GM23338 (cell line): ENCODE results near the gene NIT1.

Experiments used
- CREB1 ChIP-seq: fragments of 250-450 bp; sonication (Bioruptor Pico); IDR thresholded peaks from 2 replicates; pipeline ENCODE4 v1.5.0; 2020; ENCODE audit warnings: low read depth, mild to moderate bottlenecking, moderate library complexity
- CTCF ChIP-seq, 2 experiments: fragments of 200-600 bp in 1 of 2; sonication (generic) in 1 of 2; conservative IDR thresholded peaks; 2 replicates each; pipeline versions ENCODE4 v1.5.1 to v1.6.1; 2016 to 2017; ENCODE audit warnings: antibody characterized with exemption in 2 of 2, low read depth in 2 of 2, mild to moderate bottlenecking in 2 of 2, moderate library complexity in 1 of 2
- EZH2 ChIP-seq: fragments of 200-600 bp; sonication (generic); IDR thresholded peaks from one replicate; pipeline ENCODE4 v1.8.0; 2017; ENCODE audit warnings: antibody characterized with exemption, mild to moderate bottlenecking, low read depth; ENCODE audit not compliant: unreplicated experiment
- EZH2phosphoT487 ChIP-seq: fragments of 200-600 bp; sonication (generic); IDR thresholded peaks from one replicate; pipeline ENCODE4 v1.8.1; 2018; ENCODE audit warnings: antibody characterized with exemption; ENCODE audit not compliant: unreplicated experiment
- POLR2AphosphoS5 ChIP-seq: IDR thresholded peaks from 2 replicates; pipeline ENCODE4 v1.6.1; 2016; ENCODE audit warnings: antibody characterized with exemption, low read depth
- REST ChIP-seq: IDR thresholded peaks from one replicate; pipeline ENCODE4 v1.6.1; 2018; ENCODE audit warnings: antibody characterized with exemption; ENCODE audit not compliant: unreplicated experiment
- STAT1 ChIP-seq: IDR thresholded peaks from one replicate; pipeline ENCODE4 v1.6.1; 2016; ENCODE audit warnings: antibody characterized with exemption; ENCODE audit not compliant: unreplicated experiment

DNA sequence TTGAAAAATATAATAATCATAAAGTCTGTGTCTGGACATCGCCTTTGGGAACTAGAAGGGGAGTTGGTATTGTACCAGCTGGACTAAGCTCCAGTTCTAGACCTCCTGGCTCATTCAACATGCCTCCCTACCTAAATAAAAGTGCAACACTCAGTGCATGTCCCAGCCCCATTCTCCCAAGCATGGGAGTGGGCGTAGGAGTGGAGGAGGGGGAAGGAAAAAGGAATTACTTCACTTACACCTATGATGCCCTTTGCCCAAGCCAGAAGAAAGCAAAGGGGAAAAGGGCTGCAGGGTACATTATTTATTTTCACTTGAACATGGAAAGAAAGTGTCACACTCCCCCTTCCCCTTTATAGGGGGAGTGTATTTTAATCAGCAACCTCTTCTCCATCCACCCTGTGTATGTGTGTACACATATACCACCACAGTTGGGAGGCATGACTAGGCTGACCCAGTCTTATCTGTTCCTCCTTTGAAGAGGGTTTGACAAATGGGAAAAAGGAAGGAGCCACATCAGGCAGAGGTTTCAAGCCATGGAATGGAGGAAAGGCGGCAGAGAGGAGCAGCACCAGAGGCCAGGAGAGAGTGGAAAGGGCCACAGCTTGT, 3.2 kb downstream of the NIT1 start:
- TF ChIP-seq CTCF (conservative IDR thresholded peaks at IDR 0.05; ENCODE audit: low read depth in 2 of 2) = no peak
- TF ChIP-seq EZH2 = no peak
- TF ChIP-seq STAT1 = no peak
- no peak for TF ChIP-seq EZH2phosphoT487
- TF ChIP-seq CREB1 = no peak
- no peak for TF ChIP-seq REST
- no peak for TF ChIP-seq POLR2AphosphoS5
